ENCODE results near the gene DEFB121. TPM values are rescaled to one million over a fixed set of nuclear protein-coding genes. Genes with fewer than 3 reads are reported as not detected.

DEFB121 gene
- polyA plus RNA-seq, 1 donor (not counting 4 experiments of a cell fraction or from before 2014, with no cell fraction given) = not detected

- H3K36me3 ChIP-seq (ENCODE audit: control insufficient read depth in 2 of 2, extremely low read depth in 1 of 2, insufficient read depth in 2 of 2, low read length in 2 of 2) = no peaks in the 10 kb centered on the region
- dilution Hi-C loops (cut with MboI; ENCODE audit: extremely low pct_ligation_motif_present, low sequenced_read_pairs) = no loop called here
- no peak overlapping the region for H3K4me2 ChIP-seq (ENCODE audit: control insufficient read depth, extremely low read depth, insufficient read depth, low read depth, low read length)
- H4K20me1 ChIP-seq (ENCODE audit: control insufficient read depth, extremely low read depth, insufficient read depth, low read length) = no peaks in the 10 kb centered on the region
- no peak overlapping the region for H2AFZ ChIP-seq (ENCODE audit: control insufficient read depth, low read length)
- no peak overlapping the region for H3K4me3 ChIP-seq (ENCODE audit: control insufficient read depth in 2 of 3, extremely low read depth in 1 of 3, insufficient read depth in 2 of 3, low read depth in 1 of 3, low read length in 3 of 3)
- no peak overlapping the region for H3K9ac ChIP-seq (ENCODE audit: control insufficient read depth, extremely low read depth, insufficient read depth, low read length)
- no peaks in the 10 kb centered on the region for H3K4me1 ChIP-seq (ENCODE audit: control insufficient read depth, extremely low read depth, insufficient read depth, low read length)
- H3K79me2 ChIP-seq (ENCODE audit: control insufficient read depth, insufficient read depth, low read length) = no peaks in the 10 kb centered on the region
- no peaks in the 10 kb centered on the region for H3K9me1 ChIP-seq (ENCODE audit: control insufficient read depth, extremely low read depth, insufficient read depth, low read length)
- DNase-seq (ENCODE audit: low read depth, low spot score) (no peak), FAIRE-seq (no peak)
- TF ChIP-seq, protein P1, sequence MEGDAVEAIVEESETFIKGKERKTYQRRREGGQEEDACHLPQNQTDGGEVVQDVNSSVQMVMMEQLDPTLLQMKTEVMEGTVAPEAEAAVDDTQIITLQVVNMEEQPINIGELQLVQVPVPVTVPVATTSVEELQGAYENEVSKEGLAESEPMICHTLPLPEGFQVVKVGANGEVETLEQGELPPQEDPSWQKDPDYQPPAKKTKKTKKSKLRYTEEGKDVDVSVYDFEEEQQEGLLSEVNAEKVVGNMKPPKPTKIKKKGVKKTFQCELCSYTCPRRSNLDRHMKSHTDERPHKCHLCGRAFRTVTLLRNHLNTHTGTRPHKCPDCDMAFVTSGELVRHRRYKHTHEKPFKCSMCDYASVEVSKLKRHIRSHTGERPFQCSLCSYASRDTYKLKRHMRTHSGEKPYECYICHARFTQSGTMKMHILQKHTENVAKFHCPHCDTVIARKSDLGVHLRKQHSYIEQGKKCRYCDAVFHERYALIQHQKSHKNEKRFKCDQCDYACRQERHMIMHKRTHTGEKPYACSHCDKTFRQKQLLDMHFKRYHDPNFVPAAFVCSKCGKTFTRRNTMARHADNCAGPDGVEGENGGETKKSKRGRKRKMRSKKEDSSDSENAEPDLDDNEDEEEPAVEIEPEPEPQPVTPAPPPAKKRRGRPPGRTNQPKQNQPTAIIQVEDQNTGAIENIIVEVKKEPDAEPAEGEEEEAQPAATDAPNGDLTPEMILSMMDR (optimal IDR thresholded peaks at IDR 0.05 in 1 of 3, IDR thresholded peaks at IDR 0.05 in 1 of 3, conservative IDR thresholded peaks at IDR 0.05 in 1 of 3; ENCODE audit: extremely low read depth in 1 of 3, insufficient read depth in 2 of 3, low read length in 3 of 3) = no peak
- TF ChIP-seq EZH2 (IDR thresholded peaks at IDR 0.05; ENCODE audit: low read length) = no peak
- H3K27ac ChIP-seq (ENCODE audit: control insufficient read depth, insufficient read depth, low read length) = no peak overlapping the region
- H3K27me3 ChIP-seq (ENCODE audit: control insufficient read depth, extremely low read depth, insufficient read depth, low read length) = no peaks in the 10 kb centered on the region
- no peaks in the 10 kb centered on the region for H3K9me3 ChIP-seq (ENCODE audit: control insufficient read depth, low read depth, low read length)
Observed at GRCh38 chr20:31355981-31356380, 50.0 kb downstream of the DEFB121 start.

Small RNAs within 50 kb of the gene (small RNA-seq; reads per million reads assigned to genes)
- gene DEFB117 (ENCODE audit: insufficient read length in 3 of 3, low read depth in 3 of 3, low replicate concordance in 1 of 3) = 0 reads per million in 3 experiments
- 0 reads per million in 3 experiments for gene RF00561 (ENCODE audit: insufficient read length in 3 of 3, low read depth in 3 of 3, low replicate concordance in 1 of 3)
- 0 reads per million in 3 experiments for gene RNA5SP480 (ENCODE audit: insufficient read length in 3 of 3, low read depth in 3 of 3, low replicate concordance in 1 of 3)

Other genes starting within 250 kb of the DEFB121 start
- gene DEFB115, start 148.6 kb downstream of the DEFB121 start, polyA plus RNA-seq = not detected in 3 replicates
- not detected in 3 replicates for gene DEFB116, start 97.6 kb downstream of the DEFB121 start, polyA plus RNA-seq
- gene DEFB118, start 37.6 kb downstream of the DEFB121 start, polyA plus RNA-seq = not detected in 3 replicates
- not detected in 3 replicates for gene DEFB119, start 15.6 kb downstream of the DEFB121 start, polyA plus RNA-seq
- gene DEFB123, start 34.4 kb upstream of the DEFB121 start, polyA plus RNA-seq = not detected in 3 replicates
- not detected in 3 replicates for gene DEFB124, start 68.9 kb upstream of the DEFB121 start, polyA plus RNA-seq
- gene REM1, start 69.1 kb upstream of the DEFB121 start, polyA plus RNA-seq = not detected in 3 replicates
- 127 to 175 TPM (median 151 TPM) in 3 replicates for gene HM13, start 108.2 kb upstream of the DEFB121 start, polyA plus RNA-seq
- gene ID1, start 199.1 kb upstream of the DEFB121 start, polyA plus RNA-seq = 24.4 to 40.8 TPM (median 33.0 TPM) in 3 replicates
- not detected in 3 replicates for gene COX4I2, start 231.7 kb upstream of the DEFB121 start, polyA plus RNA-seq

Data from keratinocyte (primary cell).